Activated T-helper 2 cell treated with anti-CD3 and anti-CD28 coated beads, Interferon-gamma antibody, Interleukin-2, Interleukin-4, amounts not matched to agents 10 μg/mL and 5 μg/mL and 100 μg/mL, durations not matched to agents 14 hours and 24 hours and 36 hours (primary cell): ENCODE data around the gene NBEAL1. TPM values are rescaled to one million over a fixed set of nuclear protein-coding genes. Genes with fewer than 3 reads are reported as not detected.

Experiments used
- DNase-seq: peaks from one replicate; pipeline ENCODE4 v3.0.0; 2021; ENCODE audit warnings: low spot score
- H3K27ac Mint-ChIP-seq: one replicate; pipeline ENCODE4 v1.8.0; 2021; ENCODE audit warnings: mixed read lengths
- H3K27me3 Mint-ChIP-seq: one replicate; pipeline ENCODE4 v1.8.0; 2021; ENCODE audit warnings: low read depth, mixed read lengths
- H3K36me3 Mint-ChIP-seq: one replicate; pipeline ENCODE4 v1.8.0; 2021; ENCODE audit warnings: low read depth, mixed read lengths
- H3K4me1 Mint-ChIP-seq: one replicate; pipeline ENCODE4 v1.8.0; 2021; ENCODE audit warnings: low read depth, mixed read lengths
- H3K4me3 Mint-ChIP-seq: one replicate; pipeline ENCODE4 v1.8.0; 2021; ENCODE audit warnings: low read depth, mild to moderate bottlenecking, moderate library complexity, mixed read lengths
- H3K9me3 Mint-ChIP-seq: one replicate; pipeline ENCODE4 v1.8.0; 2021; ENCODE audit warnings: mixed read lengths
- intact Hi-C: fragments of 100-400 bp; cut with micrococcal nuclease; formaldehyde crosslinking; loops from one replicate; pipeline ENCODE4 v1.15.1; 2023
- total RNA-seq: library from RNA; stranded (reverse); gene quantifications from 2 replicates; pipeline ENCODE4 v1.2.3, GENCODE V29; 2022

NBEAL1 gene
- total RNA-seq, 1 donor from 2014 or later = 10.6 TPM

GRCh38 chr2:203261326-203262159, 246.9 kb downstream of the NBEAL1 start:
- Mint-ChIP-seq H3K36me3 (peaks cover 33% of the 10 kb centered on the region), H3K27ac (no peak overlapping the region), H3K4me3 (no peak overlapping the region), H3K27me3 (no peaks in the 10 kb centered on the region), H3K9me3 (no peaks in the 10 kb centered on the region), H3K4me1 (peaks cover 1% of the 10 kb centered on the region)
- DNase-seq = no peak
- intact Hi-C loops = no loop called here

Other genes starting within 250 kb of the NBEAL1 start
- 6.2 and 8.0 TPM in 2 replicates for gene ICA1L, start 143.1 kb upstream of the NBEAL1 start, total RNA-seq
- 128 and 139 TPM in 2 replicates for gene WDR12, start 103.2 kb upstream of the NBEAL1 start, total RNA-seq
- gene CARF, start 102.6 kb upstream of the NBEAL1 start, total RNA-seq = 4.6 and 5.0 TPM in 2 replicates
- 21.0 and 23.2 TPM in 2 replicates for gene CYP20A1, start 224.1 kb downstream of the NBEAL1 start, total RNA-seq